GM12891 (cell line): Measurements from ENCODE around the gene CASP2.

ENCODE experiments used
- PAX5 ChIP-seq: IDR thresholded peaks from 2 replicates; pipeline ENCODE4 v1.6.1; 2011; ENCODE audit warnings: low read length, moderate library complexity, mild to moderate bottlenecking; ENCODE audit not compliant: insufficient read depth, severe bottlenecking
- POLR2A ChIP-seq: IDR thresholded peaks from 2 replicates; pipeline ENCODE4 v1.6.1; 2011; ENCODE audit warnings: low read depth, low read length, control low read depth
- POLR2AphosphoS5 ChIP-seq: IDR thresholded peaks from 2 replicates; pipeline ENCODE4 v1.6.1; 2011; ENCODE audit warnings: low read depth, low read length, control low read depth
- POU2F2 ChIP-seq: IDR thresholded peaks from 2 replicates; pipeline ENCODE4 v1.6.1; 2011; ENCODE audit warnings: low read depth, mild to moderate bottlenecking, control low read depth, low read length, moderate library complexity
- SPI1 ChIP-seq: IDR thresholded peaks from 2 replicates; pipeline ENCODE4 v1.6.1; 2011; ENCODE audit warnings: low read depth, low read length, control low read depth
- TAF1 ChIP-seq: IDR thresholded peaks from 2 replicates; pipeline ENCODE4 v1.6.1; 2011; ENCODE audit warnings: low read depth, low read length, control low read depth

GRCh38 chr7:143250199-143250598 lies 38.0 kb upstream of the CASP2 start:
- TF ChIP-seq POLR2A (no peak), TAF1 (no peak), POLR2AphosphoS5 (no peak), POU2F2 (no peak), PAX5 (no peak), SPI1 (no peak)
